ENCODE measurements around the gene ORMDL1. TPM values are rescaled to one million over a fixed set of nuclear protein-coding genes. Genes with fewer than 3 reads are reported as not detected.
A peak's percentile ranks its signal among the peaks of the same experiment; 100 is the strongest.
"Not testable (repeated sequence)": the region's sequence is repeated elsewhere in the genome, so short reads cannot be mapped to it uniquely, and the experiment has no call there.

ORMDL1 gene
- total and polyA plus RNA-seq, 3 donors from 2014 or later, result 91.0 to 158 (median 122) TPM

DNA sequence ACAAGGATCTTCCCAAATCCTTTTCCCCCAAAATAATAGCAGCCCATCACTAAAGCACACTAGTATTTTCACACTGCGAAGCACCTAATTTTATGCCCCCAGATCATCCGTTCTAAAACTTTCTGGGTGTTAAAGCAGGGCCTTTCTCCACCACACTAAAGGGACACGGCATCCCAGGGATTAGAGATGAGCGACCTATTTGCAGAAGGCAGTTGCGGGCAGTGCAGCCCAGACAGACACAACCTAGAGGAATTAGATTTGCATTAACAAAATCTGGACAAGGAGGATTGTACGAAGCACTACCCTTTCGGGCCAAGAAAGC lies 21.9 kb downstream of the ORMDL1 start:
- H3K4me3 ChIP-seq, result peak overlapping the region; percentile 73 to 77
- no peak for DNase-seq
- WGBS, 2 donors, result 0 to 2% methylated on average over 6 to 7 of the region's 7 CpGs
- no peaks in the 10 kb centered on the region for H3K27me3 ChIP-seq
- no peaks in the 10 kb centered on the region for H3K36me3 ChIP-seq (ENCODE audit: low read depth, missing control alignments)
- no peaks in the 10 kb centered on the region for H3K4me1 ChIP-seq
- TF ChIP-seq, protein P1, sequence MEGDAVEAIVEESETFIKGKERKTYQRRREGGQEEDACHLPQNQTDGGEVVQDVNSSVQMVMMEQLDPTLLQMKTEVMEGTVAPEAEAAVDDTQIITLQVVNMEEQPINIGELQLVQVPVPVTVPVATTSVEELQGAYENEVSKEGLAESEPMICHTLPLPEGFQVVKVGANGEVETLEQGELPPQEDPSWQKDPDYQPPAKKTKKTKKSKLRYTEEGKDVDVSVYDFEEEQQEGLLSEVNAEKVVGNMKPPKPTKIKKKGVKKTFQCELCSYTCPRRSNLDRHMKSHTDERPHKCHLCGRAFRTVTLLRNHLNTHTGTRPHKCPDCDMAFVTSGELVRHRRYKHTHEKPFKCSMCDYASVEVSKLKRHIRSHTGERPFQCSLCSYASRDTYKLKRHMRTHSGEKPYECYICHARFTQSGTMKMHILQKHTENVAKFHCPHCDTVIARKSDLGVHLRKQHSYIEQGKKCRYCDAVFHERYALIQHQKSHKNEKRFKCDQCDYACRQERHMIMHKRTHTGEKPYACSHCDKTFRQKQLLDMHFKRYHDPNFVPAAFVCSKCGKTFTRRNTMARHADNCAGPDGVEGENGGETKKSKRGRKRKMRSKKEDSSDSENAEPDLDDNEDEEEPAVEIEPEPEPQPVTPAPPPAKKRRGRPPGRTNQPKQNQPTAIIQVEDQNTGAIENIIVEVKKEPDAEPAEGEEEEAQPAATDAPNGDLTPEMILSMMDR (IDR thresholded peaks at IDR 0.05), result no peak
- TF ChIP-seq POLR2A (IDR thresholded peaks at IDR 0.05), result no peak
- H3K9me3 ChIP-seq, result no peaks in the 10 kb centered on the region
- intact Hi-C loops (cut with DNase I; ENCODE audit: low total_unique reads), result loop anchor here (5.0 kb wide), 1 partner anchor 90 kb away; the partner anchor contains the start of gene ANKAR
- peak overlapping the region; percentile 82 to 91 for H3K27ac ChIP-seq

GRCh38 chr2:189760154-189760553 lies 24.0 kb downstream of the ORMDL1 start:
- H3K4me1 ChIP-seq; H3K27ac ChIP-seq; H3K36me3 ChIP-seq (ENCODE audit: low read depth, missing control alignments); H3K4me3 ChIP-seq; DNase-seq; H3K9me3 ChIP-seq; H3K27me3 ChIP-seq: not testable (repeated sequence)
- 87 to 96% methylated on average over 12 to 19 of the region's 19 CpGs for WGBS, 2 donors
- intact Hi-C loops (cut with DNase I; ENCODE audit: low total_unique reads), result loop anchor here (5.0 kb wide), 1 partner anchor 88 kb away; the partner anchor contains the start of gene ANKAR

DNA sequence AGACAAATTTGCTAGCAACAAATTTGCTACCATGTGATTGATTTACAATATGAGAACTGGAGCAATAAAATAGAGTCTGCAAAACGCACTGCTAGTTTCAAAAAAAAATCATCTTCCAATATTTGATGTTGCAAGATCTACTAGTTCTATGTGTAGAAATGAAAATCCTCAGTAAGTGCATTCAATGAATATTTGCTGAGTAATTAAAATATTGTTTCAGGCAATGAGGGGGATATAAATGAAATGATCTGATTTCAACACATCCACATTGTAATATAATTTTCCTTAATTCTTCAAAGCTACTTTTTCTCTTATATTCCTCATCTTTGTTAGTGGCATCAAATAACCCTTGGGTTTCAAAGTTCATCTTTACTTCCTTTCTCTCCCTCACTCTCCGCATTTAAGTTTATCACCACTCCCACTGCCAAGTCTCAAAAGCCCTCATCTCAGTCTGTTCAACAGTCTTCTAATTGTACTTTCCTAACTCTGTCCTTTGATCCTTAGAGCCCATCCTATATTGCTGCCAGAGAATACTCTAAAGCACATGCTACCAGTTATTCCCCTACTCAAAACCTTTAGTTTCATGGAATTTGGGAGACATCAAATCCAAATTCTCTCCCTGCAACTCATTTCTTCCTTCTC lies 27.7 kb downstream of the ORMDL1 start:
- no peak overlapping the region for H3K4me3 ChIP-seq
- 84 to 87% methylated on average over 2 of the region's 2 CpGs for WGBS, 2 donors
- no peaks in the 10 kb centered on the region for H3K9me3 ChIP-seq
- no peaks in the 10 kb centered on the region for H3K36me3 ChIP-seq (ENCODE audit: low read depth, missing control alignments)
- no peak for DNase-seq
- H3K27me3 ChIP-seq, result no peaks in the 10 kb centered on the region
- no peak for TF ChIP-seq POLR2A (IDR thresholded peaks at IDR 0.05)
- TF ChIP-seq, protein P1 (IDR thresholded peaks at IDR 0.05), result no peak
- intact Hi-C loops (cut with DNase I; ENCODE audit: low total_unique reads), result no loop called here
- H3K27ac ChIP-seq, result no peak overlapping the region
- H3K4me1 ChIP-seq, result no peaks in the 10 kb centered on the region

DNA sequence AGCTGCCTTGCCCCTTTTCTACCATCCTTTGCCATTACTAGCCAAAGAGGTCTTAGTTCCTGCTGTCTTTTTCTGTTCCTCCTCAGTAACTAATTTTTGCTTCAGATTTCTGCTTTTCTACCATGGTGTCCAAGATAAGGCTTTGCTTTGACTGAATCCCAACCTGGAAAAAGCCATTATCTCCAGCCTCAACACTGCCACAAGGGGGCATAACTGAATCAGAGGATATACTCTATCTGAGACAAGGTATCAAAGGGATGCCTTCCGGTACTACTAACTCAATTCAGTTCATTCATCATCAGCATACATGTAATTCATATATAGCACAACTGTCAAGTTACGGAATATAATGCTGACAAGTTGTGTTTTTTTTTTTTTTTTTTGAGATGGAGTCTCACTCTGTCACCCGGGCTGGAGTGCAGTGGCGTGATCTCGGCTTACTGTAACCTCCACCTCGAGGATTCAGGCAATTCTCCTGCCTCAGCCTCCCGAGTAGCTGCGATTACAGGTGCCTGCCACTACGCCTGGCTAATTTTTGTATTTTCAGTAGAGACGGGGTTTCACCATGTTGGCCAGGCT lies 33.0 kb downstream of the ORMDL1 start:
- DNase-seq, result peak; percentile 61
- no peaks in the 10 kb centered on the region for H3K4me1 ChIP-seq
- intact Hi-C loops (cut with DNase I; ENCODE audit: low total_unique reads), result no loop called here
- TF ChIP-seq POLR2A (IDR thresholded peaks at IDR 0.05), result no peak
- TF ChIP-seq, protein P1 (IDR thresholded peaks at IDR 0.05), result peak; percentile 44 to 60 (median 51)
- no peaks in the 10 kb centered on the region for H3K27me3 ChIP-seq
- H3K36me3 ChIP-seq (ENCODE audit: low read depth, missing control alignments), result no peaks in the 10 kb centered on the region
- H3K27ac ChIP-seq, result no peak overlapping the region
- 82 to 83% methylated on average over 10 of the region's 10 CpGs for WGBS, 2 donors
- no peaks in the 10 kb centered on the region for H3K9me3 ChIP-seq
- H3K4me3 ChIP-seq, result no peak overlapping the region

- TF ChIP-seq, protein P1 (IDR thresholded peaks at IDR 0.05), result no peak
- TF ChIP-seq POLR2A (IDR thresholded peaks at IDR 0.05), result no peak
- Histone ChIP-seq H3K27me3 (no peaks in the 10 kb centered on the region), H3K9me3 (no peaks in the 10 kb centered on the region), H3K36me3 (ENCODE audit: low read depth, missing control alignments) (no peaks in the 10 kb centered on the region), H3K27ac (no peak overlapping the region), H3K4me1 (no peaks in the 10 kb centered on the region), H3K4me3 (no peak overlapping the region)
- intact Hi-C loops (cut with DNase I; ENCODE audit: low total_unique reads), result no loop called here
- no peak for DNase-seq
- WGBS, 2 donors, result 66 to 73% methylated on average over 3 of the region's 3 CpGs
Measured at GRCh38 chr2:189729430-189729829, 54.7 kb downstream of the ORMDL1 start.

Data from testis (tissue), 3 donors.